IPS DF 6.9 (cell line): ENCODE data around the gene C3orf38.
"Not testable (repeated sequence)": the region's sequence is repeated elsewhere in the genome, so short reads cannot be mapped to it uniquely, and the experiment has no call there.

Source experiments
- DNase-seq: peaks from one replicate; pipeline ENCODE4 v3.0.0-alpha.2; 2013; ENCODE audit warnings: low read depth, low spot score
- H3K27ac ChIP-seq: one replicate; pipeline ENCODE4 v1.5.1; 2013; ENCODE audit warnings: low read length, control low read depth
- H3K27me3 ChIP-seq: 2 replicates; pipeline ENCODE4 v1.6.1; 2013; ENCODE audit warnings: mild to moderate bottlenecking, low read length; ENCODE audit not compliant: control insufficient read depth, insufficient read depth
- H3K36me3 ChIP-seq: 2 replicates; pipeline ENCODE4 v1.6.1; 2013; ENCODE audit warnings: low read length; ENCODE audit not compliant: control insufficient read depth, insufficient read depth
- H3K4me1 ChIP-seq: 2 replicates; pipeline ENCODE4 v1.6.1; 2013; ENCODE audit warnings: low read length; ENCODE audit not compliant: control insufficient read depth, insufficient read depth
- H3K4me3 ChIP-seq: 2 replicates; pipeline ENCODE4 v1.5.1; 2013; ENCODE audit warnings: mild to moderate bottlenecking, low read length
- H3K9me3 ChIP-seq: 2 replicates; pipeline ENCODE4 v1.6.1; 2013; ENCODE audit warnings: low read length, inconsistent platforms; ENCODE audit not compliant: control insufficient read depth, insufficient read depth
- WGBS: extraction: QIAGEN DNeasy Blood & Tissue Kit; methylation state at CpG from one replicate; pipeline ENCODE4 v1.1.7; 2013; ENCODE audit warnings: mixed read lengths, missing lambda C conversion rate; ENCODE audit not compliant: insufficient read length, insufficient coverage; 5-methylcytosine and 5-hydroxymethylcytosine counted together

C3orf38 gene

DNA sequence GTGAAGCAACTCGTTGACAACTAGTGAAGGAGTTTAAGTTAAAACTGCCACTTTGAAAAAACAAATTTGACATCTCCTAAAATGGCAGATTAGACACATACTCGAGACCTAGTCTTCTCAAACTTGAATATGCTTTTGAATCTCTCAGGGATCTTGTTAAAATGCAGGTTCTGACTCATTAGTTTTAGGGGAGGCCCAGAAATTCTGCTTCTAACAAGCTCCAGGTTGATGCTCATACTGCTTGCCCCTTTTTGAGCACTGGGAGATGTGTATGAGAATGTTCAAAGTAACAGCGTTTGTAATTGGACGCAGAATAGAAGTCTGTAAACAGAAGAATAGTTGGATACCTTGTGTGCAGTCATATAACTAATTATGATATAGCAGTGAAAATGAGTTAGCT, 1.6 kb downstream of the C3orf38 start:
- H3K9me3 ChIP-seq: no peaks in the 10 kb centered on the region
- 0 out of 2 replicates have a peak, but pooled peaks cover 1% of the 10 kb centered on the region for H3K4me1 ChIP-seq
- no peak overlapping the region for H3K4me3 ChIP-seq
- peaks cover 4% of the 10 kb centered on the region; the same call in 1 of the 2 replicates for H3K36me3 ChIP-seq
- H3K27me3 ChIP-seq: no peaks in the 10 kb centered on the region
- no peak overlapping the region for H3K27ac ChIP-seq
- no peak for DNase-seq
- WGBS: no CpG with 5 or more reads among the region's 4 CpGs

GRCh38 chr3:88152841-88153240, 3.1 kb downstream of the C3orf38 start:
- no peak for DNase-seq
- no peaks in the 10 kb centered on the region for H3K27me3 ChIP-seq
- no peaks in the 10 kb centered on the region for H3K4me1 ChIP-seq
- H3K9me3 ChIP-seq: no peaks in the 10 kb centered on the region
- no peak overlapping the region for H3K4me3 ChIP-seq
- peaks cover 4% of the 10 kb centered on the region; the same call in 1 of the 2 replicates for H3K36me3 ChIP-seq
- no CpG with 5 or more reads among the region's 2 CpGs for WGBS
- no peak overlapping the region for H3K27ac ChIP-seq

DNA sequence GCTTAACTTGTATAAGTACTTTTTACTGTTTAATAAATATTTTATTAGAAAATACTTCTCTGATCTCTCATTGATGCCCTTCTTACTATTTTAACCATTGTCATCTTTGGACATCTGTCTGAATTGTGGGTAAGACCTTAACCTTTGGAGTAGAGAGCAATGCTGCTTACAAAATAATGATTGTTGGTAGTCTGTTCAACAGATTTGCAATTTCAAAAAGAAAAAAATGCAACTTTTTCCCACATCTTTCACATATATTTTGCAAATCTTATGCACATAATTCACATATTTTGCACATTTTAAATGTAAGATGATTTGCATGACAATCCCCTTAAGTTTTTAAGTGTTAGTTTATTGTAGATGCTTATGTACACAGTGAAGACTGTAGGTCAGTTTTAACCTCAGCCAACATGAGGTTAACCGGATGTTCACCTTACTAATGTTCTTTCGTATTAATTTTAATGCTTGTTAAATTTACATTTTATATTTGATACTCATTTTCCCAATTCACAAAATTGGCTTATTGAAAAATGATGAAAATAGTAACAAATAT, 16.7 kb downstream of the C3orf38 start:
- H3K9me3 ChIP-seq: no peaks in the 10 kb centered on the region
- no peak for DNase-seq
- no peaks in the 10 kb centered on the region for H3K4me1 ChIP-seq
- H3K4me3 ChIP-seq: no peak overlapping the region
- no peaks in the 10 kb centered on the region for H3K27me3 ChIP-seq
- no peak overlapping the region for H3K27ac ChIP-seq
- H3K36me3 ChIP-seq: no peaks in the 10 kb centered on the region
- no CpG with 5 or more reads among the region's 2 CpGs for WGBS

DNA sequence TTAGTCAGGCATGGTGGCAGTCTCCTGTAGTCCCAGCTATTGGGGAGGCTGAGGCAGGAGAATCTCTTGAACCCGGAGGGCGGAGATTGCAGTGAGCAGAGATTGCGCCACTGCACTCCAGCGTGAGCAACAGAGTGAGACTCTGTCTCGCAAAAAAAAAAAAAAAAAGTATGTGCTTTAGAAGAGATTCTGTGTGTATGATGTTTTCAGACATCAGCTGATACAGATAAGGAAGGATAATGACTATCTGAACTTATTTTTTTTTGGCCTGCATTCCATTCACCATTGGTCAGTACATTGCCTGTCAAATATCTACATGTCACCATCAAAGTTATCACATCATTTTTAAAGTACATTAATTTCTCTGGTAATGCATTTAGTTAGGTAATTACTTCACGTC, 17.4 kb downstream of the C3orf38 start:
- H3K27me3 ChIP-seq: no peaks in the 10 kb centered on the region
- no peak overlapping the region for H3K27ac ChIP-seq
- H3K36me3 ChIP-seq: no peaks in the 10 kb centered on the region
- H3K4me3 ChIP-seq: no peak overlapping the region
- no peaks in the 10 kb centered on the region for H3K4me1 ChIP-seq
- DNase-seq: no peak
- no CpG with 5 or more reads among the region's 6 CpGs for WGBS
- no peaks in the 10 kb centered on the region for H3K9me3 ChIP-seq

- H3K36me3 ChIP-seq: no peaks in the 10 kb centered on the region
- no peak for DNase-seq
- H3K9me3 ChIP-seq: no peaks in the 10 kb centered on the region
- no peak overlapping the region for H3K4me3 ChIP-seq
- no peaks in the 10 kb centered on the region for H3K27me3 ChIP-seq
- no CpG with 5 or more reads among the region's 2 CpGs for WGBS
- H3K4me1 ChIP-seq: no peaks in the 10 kb centered on the region
- H3K27ac ChIP-seq: no peak overlapping the region
Measured at GRCh38 chr3:88167704-88168103, 17.9 kb downstream of the C3orf38 start.

- no CpG with 5 or more reads among the region's 5 CpGs for WGBS
- no peaks in the 10 kb centered on the region for H3K36me3 ChIP-seq
- H3K4me3 ChIP-seq: no peak overlapping the region
- no peaks in the 10 kb centered on the region for H3K27me3 ChIP-seq
- DNase-seq: no peak
- no peak overlapping the region for H3K27ac ChIP-seq
- no peaks in the 10 kb centered on the region for H3K4me1 ChIP-seq
- H3K9me3 ChIP-seq: no peaks in the 10 kb centered on the region
Measured at GRCh38 chr3:88168171-88168570, 18.4 kb downstream of the C3orf38 start.

DNA sequence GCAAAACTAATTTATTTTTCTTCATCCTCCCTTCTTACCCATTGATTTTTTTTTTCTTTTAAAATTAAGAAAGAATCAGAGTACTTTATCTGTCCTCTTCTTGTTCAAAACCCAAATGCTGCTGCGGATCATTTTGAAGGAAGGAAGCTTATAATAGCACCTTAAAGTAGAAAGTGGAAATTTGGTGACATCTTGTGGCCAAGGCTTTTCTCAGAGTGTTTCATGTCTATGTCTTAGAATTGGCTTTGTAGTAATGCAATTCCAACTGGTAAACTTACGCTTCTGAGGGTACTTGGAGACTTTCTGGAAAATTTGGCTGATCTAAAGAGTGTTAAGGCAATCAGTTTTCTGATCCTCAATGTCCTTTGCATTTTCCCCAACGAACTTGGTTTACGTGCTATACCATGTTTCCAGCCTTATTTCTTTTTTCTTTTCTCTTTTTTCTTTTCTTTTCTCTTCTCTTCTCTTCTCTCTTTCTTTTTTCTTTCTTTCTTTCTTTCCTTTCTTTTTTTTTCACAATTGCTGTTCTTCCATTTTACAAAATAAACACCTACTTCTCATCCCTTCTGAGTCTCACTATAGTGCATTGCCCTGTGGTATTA, 30.7 kb downstream of the C3orf38 start:
- DNase-seq: peak; percentile 11
- no peaks in the 10 kb centered on the region for H3K27me3 ChIP-seq
- H3K36me3 ChIP-seq: no peaks in the 10 kb centered on the region
- WGBS: no CpG with 5 or more reads among the region's 4 CpGs
- H3K4me3 ChIP-seq: no peak overlapping the region
- no peak overlapping the region for H3K27ac ChIP-seq
- H3K4me1 ChIP-seq: no peaks in the 10 kb centered on the region
- no peaks in the 10 kb centered on the region for H3K9me3 ChIP-seq

GRCh38 chr3:88182165-88182918, 32.6 kb downstream of the C3orf38 start:
- no CpG with 5 or more reads among the region's 9 CpGs for WGBS
- not testable (repeated sequence) for H3K27me3 ChIP-seq, H3K27ac ChIP-seq, H3K9me3 ChIP-seq, DNase-seq, H3K36me3 ChIP-seq, H3K4me1 ChIP-seq, H3K4me3 ChIP-seq

GRCh38 chr3:88188436-88188835, 38.7 kb downstream of the C3orf38 start:
- no peak for DNase-seq
- 0 out of 2 replicates have a peak, but pooled peaks cover 1% of the 10 kb centered on the region for H3K4me1 ChIP-seq
- no peaks in the 10 kb centered on the region for H3K36me3 ChIP-seq
- no peak overlapping the region for H3K27ac ChIP-seq
- H3K27me3 ChIP-seq: no peaks in the 10 kb centered on the region
- no peaks in the 10 kb centered on the region for H3K9me3 ChIP-seq
- H3K4me3 ChIP-seq: no peak overlapping the region
- WGBS: no CpG with 5 or more reads among the region's 6 CpGs

GRCh38 chr3:88189361-88189810, 39.6 kb downstream of the C3orf38 start:
- no peaks in the 10 kb centered on the region for H3K27me3 ChIP-seq
- no peak for DNase-seq
- no peak overlapping the region for H3K4me3 ChIP-seq
- H3K36me3 ChIP-seq: no peaks in the 10 kb centered on the region
- no peak overlapping the region for H3K27ac ChIP-seq
- no CpG with 5 or more reads among the region's 11 CpGs for WGBS
- no peaks in the 10 kb centered on the region for H3K9me3 ChIP-seq
- 0 out of 2 replicates have a peak, but pooled peaks cover 1% of the 10 kb centered on the region for H3K4me1 ChIP-seq
